GM18873 (cell line): Measurements from ENCODE around the gene COL27A1.

Experiments used
- ATAC-seq: cut with Tn5 transposase; IDR thresholded peaks from one replicate; pipeline ENCODE4 v1.9.1; 2021; ENCODE audit warnings: mild to moderate bottlenecking, moderate library complexity, moderate number of reproducible peaks; ENCODE audit not compliant: unreplicated experiment, low FRiP score

Gene COL27A1

DNA sequence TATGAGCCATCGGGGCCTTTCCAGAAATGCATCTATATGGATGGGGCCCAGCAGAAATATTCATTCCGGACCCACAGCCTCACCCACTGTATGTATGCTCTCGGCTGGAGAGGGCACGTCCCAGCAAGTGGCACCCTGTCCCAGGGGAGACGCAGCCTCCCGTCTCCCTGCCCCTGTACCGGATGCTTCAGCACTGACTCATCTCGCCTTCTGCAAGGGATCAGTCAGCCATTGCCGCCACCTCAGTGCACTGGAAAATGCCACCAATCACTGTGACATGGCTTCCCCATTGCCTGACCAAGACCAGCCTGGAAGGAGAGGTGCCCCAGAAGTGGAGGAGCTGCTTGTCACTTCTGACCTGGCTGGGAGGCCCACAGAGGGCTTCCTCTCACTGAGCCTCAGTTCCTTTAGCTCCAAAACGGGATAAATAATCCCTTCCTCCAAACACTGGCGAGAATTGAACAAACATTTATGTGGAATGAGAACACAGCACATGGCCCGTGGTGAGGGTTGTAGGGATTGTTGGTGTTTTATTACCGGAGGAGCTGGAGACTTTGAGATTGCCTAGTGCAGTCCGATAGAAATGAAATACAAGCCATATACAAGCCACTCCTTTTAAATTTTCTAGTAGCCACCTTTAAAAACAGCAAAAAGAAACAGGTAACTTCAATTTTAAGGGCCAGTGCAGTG, 123.7 kb downstream of the COL27A1 start:
- ATAC-seq: no peak

DNA sequence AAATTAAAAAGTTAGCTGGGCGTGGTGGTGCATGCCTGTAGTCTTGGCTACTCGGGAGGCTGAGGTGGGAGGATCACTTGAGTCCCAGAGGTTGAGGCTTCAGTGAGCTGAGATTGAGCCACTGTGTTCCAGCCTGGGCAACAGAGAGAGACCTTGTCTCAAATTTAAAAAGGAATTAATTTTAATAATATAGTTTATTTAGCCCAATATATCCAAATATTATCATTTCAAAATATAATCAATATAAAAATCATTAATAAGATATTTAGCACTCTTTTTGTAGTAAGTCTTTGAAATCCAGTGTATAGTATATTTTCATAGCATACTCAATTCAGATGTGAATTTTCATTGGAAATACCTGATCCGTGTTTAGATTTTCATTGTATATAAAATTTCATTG, 124.4 kb downstream of the COL27A1 start:
- no peak for ATAC-seq

- no peak for ATAC-seq
Observed at GRCh38 chr9:114280636-114281472, 125.5 kb downstream of the COL27A1 start.

DNA sequence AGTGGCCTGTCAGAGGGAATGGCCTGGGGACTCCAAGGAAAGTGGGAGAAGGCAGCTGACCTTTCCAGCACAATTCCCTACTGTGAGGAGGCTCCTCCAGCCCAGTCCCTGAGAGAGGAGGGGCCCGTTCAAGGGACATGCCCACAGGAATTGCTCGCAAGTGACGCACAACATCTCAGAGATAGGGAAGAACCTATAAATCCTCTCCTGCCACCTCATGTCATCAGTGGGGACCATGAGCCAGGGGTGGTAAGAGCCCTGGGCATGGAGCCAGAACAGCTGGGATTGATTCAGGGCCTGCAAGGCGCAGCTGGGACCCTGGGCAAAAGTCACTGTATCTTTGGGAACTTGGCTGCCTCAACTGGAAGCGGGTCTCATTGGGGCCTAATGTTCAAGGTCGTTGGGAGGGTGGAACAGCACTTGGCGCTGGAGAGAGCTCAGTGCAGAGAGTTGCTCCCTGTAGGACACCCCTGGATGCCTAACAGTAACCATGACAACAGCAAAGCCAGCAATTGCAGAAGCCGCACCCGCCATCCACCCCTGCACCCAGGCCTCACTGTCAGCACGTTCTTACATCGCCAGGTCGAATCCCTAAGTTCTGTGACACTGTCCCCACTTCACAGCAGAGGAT, 126.3 kb downstream of the COL27A1 start:
- no peak for ATAC-seq

DNA sequence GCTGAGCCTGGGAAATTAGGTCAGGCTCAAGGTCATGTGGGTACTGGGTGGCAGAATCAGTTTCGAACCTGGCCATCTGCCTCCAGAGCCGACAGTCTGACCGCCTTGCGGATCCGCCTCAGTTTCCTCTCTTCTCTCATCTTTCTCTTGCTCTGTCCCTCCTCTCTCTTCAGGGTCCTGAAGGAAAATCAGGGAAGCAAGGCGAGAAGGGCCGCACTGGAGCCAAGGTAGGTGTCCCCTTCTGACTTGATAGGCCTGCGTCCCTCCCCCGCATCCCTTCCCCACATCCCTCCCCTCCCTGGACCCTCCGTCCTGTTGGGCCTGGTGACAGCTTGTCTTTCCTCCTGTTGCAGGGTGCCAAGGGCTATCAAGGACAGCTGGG, 126.8 kb downstream of the COL27A1 start:
- ATAC-seq: no peak

DNA sequence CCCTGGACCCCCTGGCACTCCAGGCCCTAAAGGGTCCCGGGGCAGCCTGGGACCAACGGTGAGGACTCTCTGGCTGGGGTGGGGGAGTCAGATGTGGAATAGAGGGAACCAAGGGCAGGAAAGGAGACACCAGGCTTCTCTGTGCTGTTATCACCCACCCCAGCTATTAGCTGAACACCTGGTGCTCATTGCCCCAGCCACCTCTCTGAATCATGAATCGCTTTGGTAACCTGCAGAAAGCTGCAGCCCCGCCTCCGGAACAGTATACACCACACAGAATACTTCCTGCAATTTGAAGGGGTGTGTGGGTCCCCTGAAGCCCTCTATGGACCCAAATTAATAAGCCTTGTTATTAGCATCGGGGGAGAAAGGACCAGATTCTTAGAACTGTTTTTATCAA, 127.2 kb downstream of the COL27A1 start:
- ATAC-seq: no peak

DNA sequence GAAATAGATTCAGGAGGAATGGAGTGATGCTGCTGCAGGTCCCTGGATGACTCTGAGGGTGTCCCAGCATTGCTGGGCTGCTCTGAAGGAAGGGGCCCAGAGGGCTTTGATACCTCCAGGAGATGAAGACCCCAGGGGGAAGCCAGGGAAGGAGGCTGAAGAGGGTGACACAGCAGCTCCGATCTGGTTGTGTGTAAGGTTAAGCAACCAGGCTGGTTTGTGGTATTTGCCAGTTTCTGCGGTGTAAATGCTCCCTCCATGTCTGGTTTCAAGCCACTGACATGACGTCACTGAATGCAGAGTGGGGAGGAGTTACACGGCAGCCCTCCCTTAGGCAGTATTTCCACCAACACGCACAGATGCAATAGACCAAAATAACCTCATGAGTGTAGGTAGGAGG, 127.6 kb downstream of the COL27A1 start:
- no peak for ATAC-seq

DNA sequence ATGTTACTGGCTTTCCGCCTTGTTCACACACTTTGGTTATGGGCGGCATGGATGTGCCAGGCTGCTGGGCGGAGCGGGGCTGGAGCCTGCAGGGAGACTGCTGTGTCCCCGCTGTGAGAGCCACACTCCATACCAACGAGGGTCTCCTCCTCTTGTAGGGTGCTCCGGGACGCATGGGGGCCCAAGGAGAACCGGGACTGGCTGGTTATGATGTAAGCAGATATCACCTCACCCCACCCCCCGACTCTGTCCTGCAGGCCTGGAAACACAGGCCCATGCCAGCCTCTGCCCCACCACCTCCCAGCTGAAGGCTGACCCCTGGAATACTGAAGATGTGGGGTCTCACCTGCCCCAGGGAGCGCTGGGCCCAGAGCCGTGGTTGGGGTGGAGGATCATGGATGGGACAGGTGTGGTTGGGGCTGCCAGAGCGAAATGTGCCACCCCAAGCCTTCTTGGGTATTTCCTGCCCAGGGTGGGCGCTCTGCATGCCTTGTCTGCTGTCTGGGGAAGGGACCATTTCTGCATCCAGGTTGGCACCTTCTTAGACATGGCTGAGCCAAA, 128.3 kb downstream of the COL27A1 start:
- ATAC-seq: no peak

DNA sequence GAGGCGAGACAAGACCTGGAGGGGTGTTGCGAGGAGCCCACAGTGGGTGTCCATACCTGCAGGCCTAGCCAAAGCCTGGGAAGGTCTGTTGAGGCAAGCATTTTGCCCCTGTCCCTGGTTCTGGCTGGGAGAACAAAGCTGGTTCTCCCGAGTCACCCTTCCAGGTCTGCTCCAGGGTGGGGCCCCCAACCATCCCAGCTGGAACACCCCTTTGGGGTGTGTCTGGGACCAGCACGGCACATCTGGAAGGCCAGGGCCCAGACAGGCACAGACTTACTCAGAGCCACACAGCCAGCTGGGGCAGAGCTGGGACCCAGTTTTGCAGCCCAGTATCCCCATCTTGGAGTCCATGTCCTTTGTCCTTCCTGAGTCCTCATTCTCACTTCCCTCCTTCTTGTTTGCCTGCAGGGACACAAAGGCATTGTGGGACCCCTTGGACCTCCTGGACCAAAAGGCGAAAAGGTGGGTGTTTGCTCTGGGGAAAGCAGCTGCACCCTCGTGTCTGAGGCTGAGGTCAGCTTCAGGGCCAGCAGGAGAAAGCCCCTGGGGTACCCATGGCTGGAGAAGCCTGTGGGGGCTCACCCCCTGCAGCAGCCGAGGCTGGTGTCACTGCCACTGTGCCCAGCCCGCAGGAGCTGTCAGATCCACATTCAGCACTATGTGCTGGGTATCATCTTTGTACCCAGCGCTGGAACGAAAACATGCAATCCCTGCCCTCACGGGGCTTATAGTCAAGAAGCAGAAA, 129.2 kb downstream of the COL27A1 start:
- no peak for ATAC-seq

- no peak for ATAC-seq
Observed at GRCh38 chr9:114285166-114285867, 130.0 kb downstream of the COL27A1 start.

- ATAC-seq: no peak
Observed at GRCh38 chr9:114286146-114286679, 130.9 kb downstream of the COL27A1 start.

DNA sequence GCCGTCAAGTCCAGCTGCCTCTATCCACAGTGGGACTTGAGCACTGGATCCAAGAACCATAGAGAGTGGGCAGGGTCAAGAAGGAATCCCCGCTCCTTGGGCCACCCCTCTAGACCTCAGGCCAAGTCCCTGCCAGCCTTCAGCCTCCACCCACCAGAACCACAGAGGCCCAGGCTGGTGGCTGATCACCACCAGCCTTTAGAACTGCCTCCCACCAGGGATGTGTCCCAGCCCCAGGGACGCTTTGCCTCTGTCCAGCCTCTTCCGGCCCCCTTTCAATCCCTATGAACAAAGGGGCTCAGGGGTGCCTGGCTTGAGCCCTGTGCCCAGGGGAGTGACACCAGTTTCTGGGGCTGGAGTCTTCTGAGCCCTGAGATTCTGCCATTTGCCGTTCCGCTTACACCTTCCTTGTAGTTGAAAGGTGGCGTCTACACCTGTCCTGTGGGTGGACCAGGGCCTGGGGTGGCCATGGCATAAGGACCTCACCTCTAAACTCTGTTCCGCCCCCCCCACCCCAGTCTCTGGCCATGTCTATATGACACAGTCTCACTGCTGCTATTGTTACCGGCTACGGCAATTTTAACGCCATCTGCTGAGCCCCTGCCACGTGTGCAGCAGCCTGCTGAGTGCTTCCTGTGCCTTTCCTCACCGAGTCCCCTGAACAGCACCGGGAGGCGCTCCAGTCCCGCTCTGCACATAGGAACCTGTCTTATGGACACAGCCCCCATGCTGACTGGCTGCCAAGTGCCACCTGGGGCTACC, 131.8 kb downstream of the COL27A1 start:
- ATAC-seq: no peak

DNA sequence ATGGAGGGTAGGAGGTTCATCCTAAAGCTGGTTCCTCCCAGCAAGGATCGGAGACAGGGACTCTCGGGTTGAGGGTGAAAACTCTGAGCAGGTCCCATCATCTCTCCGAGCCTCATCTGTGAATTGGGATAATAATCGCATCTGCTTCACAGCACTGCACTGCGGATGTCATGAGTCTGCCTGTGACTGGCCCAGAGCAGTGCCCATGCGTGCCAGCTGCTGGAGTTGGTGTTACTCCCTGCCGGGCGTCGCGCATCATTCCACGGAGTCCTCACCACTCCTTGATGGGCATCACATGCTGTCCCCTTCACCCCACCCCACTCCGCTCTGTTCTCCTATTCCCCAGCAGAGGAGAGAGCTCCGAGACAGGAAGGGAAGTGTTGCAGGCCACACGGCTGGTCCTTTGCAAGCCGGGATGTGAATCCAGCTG, 132.4 kb downstream of the COL27A1 start:
- ATAC-seq: no peak

- no peak for ATAC-seq
Observed at GRCh38 chr9:114288193-114289091, 133.1 kb downstream of the COL27A1 start.

DNA sequence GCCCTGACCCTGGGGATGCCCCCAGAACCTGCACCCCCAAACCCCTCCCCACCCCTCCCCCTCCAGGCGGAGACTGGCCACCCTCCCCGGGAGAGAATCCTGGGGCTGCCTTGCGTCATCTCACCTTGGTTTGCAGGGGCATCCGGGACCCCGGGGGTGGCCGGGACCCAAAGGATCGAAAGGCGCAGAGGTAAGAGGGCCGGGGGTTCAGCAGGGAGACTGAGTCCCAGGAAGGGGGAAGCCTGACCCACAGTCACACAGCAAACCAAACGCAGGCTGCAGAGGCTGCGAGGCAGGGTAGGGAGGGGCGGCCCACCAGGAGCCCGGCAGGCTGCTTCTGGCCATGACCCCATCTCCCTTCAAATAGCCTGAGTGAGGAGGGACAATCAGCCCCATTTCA, 133.8 kb downstream of the COL27A1 start:
- no peak for ATAC-seq

DNA sequence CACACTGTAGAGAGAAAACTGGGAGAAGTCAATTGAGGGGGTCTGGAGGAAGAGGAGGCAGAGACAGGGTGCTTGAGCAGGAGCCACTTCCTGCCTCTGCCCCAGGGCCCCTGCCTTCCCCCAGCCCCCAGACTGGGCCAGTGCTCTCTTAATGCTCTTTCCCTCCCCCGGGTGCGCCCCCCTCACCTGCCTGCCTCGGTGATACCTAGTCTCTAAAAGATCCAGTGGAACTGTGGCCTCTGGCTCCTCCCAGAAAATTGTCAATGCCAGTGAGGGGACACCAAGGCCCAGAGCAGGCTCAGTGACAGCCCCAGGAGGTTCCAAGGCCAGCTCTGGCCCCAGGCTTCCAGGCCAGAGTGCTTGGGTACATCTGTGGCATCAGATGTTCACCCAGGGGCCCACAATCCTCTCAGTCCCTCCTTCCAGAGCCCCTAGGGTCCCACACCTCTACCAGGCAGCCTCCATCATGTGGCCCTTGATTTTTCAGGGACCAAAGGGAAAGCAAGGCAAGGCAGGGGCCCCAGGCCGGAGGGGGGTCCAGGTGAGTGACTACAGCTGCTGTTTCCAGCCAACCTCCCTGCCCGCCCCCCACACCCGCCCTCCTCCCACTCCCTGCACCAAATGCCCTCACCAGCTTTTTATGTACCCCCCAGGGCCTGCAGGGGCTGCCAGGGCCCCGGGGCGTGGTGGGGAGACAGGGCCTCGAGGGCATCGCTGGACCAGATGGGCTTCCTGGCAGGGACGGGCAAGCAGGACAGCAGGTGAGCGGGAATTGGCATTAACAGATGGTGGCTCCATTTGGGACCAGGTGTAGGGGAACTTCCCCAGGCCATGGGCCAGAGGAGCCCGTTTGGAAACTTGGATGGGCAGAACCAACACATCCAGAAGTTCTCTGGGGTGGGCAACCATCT, 134.5 kb downstream of the COL27A1 start:
- ATAC-seq: no peak

- no peak for ATAC-seq
Observed at GRCh38 chr9:114290561-114290986, 135.2 kb downstream of the COL27A1 start.
